Parathyroid adenoma (tissue), 2 donors: ENCODE data around the gene DHRS4L2.
"Not testable (repeated sequence)": the region's sequence is repeated elsewhere in the genome, so short reads cannot be mapped to it uniquely, and the experiment has no call there.

ENCODE experiments used
- H2AFZ ChIP-seq: fragments of 300-600 bp; sonication (generic); one replicate; pipeline ENCODE4 v1.7.0; 2017; ENCODE audit warnings: antibody characterized with exemption, mild to moderate bottlenecking
- H3K27ac ChIP-seq: fragments of 300-600 bp; sonication (generic); one replicate; pipeline ENCODE4 v1.7.0; 2017
- H3K27me3 ChIP-seq: fragments of 300-600 bp; sonication (generic); one replicate; pipeline ENCODE4 v1.7.0; 2017; ENCODE audit warnings: low read length; ENCODE audit not compliant: control insufficient read depth, insufficient read depth
- H3K36me3 ChIP-seq: fragments of 300-600 bp; sonication (generic); one replicate; pipeline ENCODE4 v1.7.0; 2017; ENCODE audit warnings: low read length; ENCODE audit not compliant: control insufficient read depth, insufficient read depth
- H3K4me1 ChIP-seq: fragments of 300-600 bp; sonication (generic); one replicate; pipeline ENCODE4 v1.7.0; 2017; ENCODE audit warnings: control low read depth
- H3K4me2 ChIP-seq: fragments of 300-600 bp; sonication (generic); one replicate; pipeline ENCODE4 v1.7.0; 2017; ENCODE audit warnings: low read length
- H3K4me3 ChIP-seq: fragments of 300-600 bp; sonication (generic); one replicate; pipeline ENCODE4 v1.7.0; 2017; ENCODE audit warnings: low read depth, low read length
- H3K79me2 ChIP-seq: fragments of 300-600 bp; sonication (generic); one replicate; pipeline ENCODE4 v1.7.0; 2017; ENCODE audit warnings: control low read depth
- H3K9ac ChIP-seq: fragments of 300-600 bp; sonication (generic); one replicate; pipeline ENCODE4 v1.7.0; 2017; ENCODE audit warnings: mild to moderate bottlenecking
- H3K9me3 ChIP-seq: fragments of 300-600 bp; sonication (generic); one replicate; pipeline ENCODE4 v1.7.0; 2017; ENCODE audit warnings: low read length; ENCODE audit not compliant: control insufficient read depth
- TF ChIP-seq, protein P1 (sequence below): fragments of 300-600 bp; sonication (generic); IDR thresholded peaks from one replicate; pipeline ENCODE4 v1.7.0; 2017; ENCODE audit warnings: antibody characterized with exemption, mild to moderate bottlenecking
- donor health status: primary hyperparathyroidism.

The DHRS4L2 gene

DNA sequence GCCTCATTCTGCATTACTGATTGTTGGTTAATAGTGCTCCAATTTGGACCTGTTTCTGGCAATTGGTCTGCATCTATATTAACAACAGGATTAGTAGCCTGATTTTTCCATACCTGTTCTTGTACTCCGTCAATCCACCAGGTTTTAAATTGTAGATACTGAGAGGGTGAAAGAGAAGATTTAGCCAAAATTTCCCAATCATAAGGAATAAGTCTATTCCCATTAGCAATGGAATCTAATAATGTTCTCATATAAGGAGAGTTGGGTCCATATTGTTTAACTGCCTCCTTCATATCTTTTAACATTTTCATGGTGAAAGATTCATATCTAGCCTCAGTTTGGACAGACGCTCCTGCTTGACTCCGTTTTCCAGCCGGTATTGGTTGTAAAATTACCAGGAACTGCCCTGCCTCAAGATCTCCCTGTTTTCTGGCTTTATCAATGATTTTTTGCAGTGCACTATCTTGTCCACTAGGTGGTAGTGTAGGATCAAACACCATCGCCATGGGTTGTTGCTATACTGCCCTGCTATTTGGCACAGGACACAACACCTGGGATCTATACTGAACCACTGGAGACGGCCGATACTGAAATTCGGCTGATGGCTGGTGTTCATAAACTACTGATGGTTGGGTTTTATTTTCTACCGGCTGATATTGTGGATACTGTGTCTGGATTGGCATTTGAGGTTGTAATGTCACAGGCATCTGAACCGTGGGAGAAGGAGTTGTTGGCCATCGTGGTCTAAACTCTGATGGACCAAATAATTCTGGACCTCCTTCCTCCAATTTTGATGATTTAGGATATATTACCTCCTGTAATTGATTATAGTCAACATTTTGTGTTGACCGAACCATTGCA lies 25.2 kb downstream of the DHRS4L2 start:
- Histone ChIP-seq H3K27ac (no peak overlapping the region), H3K36me3 (no peaks in the 10 kb centered on the region), H3K9me3 (no peaks in the 10 kb centered on the region), H2AFZ (no peak overlapping the region), H3K9ac (no peak overlapping the region), H3K4me2 (no peak overlapping the region), H3K4me1 (no peaks in the 10 kb centered on the region), H3K79me2 (no peaks in the 10 kb centered on the region), H3K27me3 (no peaks in the 10 kb centered on the region), H3K4me3 (no peak overlapping the region)
- TF ChIP-seq, protein P1, sequence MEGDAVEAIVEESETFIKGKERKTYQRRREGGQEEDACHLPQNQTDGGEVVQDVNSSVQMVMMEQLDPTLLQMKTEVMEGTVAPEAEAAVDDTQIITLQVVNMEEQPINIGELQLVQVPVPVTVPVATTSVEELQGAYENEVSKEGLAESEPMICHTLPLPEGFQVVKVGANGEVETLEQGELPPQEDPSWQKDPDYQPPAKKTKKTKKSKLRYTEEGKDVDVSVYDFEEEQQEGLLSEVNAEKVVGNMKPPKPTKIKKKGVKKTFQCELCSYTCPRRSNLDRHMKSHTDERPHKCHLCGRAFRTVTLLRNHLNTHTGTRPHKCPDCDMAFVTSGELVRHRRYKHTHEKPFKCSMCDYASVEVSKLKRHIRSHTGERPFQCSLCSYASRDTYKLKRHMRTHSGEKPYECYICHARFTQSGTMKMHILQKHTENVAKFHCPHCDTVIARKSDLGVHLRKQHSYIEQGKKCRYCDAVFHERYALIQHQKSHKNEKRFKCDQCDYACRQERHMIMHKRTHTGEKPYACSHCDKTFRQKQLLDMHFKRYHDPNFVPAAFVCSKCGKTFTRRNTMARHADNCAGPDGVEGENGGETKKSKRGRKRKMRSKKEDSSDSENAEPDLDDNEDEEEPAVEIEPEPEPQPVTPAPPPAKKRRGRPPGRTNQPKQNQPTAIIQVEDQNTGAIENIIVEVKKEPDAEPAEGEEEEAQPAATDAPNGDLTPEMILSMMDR: peak; percentile 96

DNA sequence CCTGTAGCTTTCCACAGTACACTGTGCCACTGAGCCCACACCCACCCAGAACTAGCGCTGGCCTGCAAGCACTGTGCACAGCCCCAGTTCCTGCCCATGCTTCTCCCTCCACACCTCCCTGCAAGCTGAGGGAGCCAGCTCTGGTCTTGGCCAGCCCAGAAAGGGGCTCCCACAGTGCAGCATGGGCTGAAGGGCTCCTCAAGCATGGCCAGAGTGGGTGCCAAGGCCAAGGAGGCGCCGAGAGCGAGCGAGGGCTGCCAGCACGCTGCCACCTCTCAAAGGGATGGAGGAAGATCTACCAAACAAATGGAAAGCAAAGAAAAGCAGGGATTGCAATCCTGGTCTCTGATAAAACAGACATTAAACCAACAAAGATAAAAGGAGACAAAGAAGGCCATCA lies 27.0 kb downstream of the DHRS4L2 start:
- H3K9ac ChIP-seq, H3K4me1 ChIP-seq, H3K4me2 ChIP-seq, H3K36me3 ChIP-seq, H3K27me3 ChIP-seq, H3K4me3 ChIP-seq, H3K27ac ChIP-seq, H2AFZ ChIP-seq, H3K9me3 ChIP-seq, H3K79me2 ChIP-seq: not testable (repeated sequence)

DNA sequence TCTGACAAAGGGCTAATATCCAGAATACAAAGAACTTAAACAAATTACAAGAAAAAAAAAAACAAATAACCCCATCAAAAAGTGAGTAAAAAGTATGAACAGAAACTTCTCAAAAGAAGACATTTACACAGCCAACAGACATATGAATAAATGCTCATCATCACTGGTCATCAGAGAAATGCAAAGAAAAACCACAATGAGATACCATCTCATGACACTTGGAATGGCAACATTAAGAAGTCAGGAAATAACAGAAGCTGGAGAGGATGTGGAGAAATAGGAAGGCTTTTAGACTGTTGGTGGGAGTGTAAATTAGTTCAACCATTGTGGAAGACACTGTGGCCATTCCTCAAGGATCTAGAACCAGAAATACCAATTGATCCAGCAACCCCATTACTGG lies 30.2 kb downstream of the DHRS4L2 start:
- H3K4me3 ChIP-seq, H3K9me3 ChIP-seq, H2AFZ ChIP-seq: not testable (repeated sequence)

DNA sequence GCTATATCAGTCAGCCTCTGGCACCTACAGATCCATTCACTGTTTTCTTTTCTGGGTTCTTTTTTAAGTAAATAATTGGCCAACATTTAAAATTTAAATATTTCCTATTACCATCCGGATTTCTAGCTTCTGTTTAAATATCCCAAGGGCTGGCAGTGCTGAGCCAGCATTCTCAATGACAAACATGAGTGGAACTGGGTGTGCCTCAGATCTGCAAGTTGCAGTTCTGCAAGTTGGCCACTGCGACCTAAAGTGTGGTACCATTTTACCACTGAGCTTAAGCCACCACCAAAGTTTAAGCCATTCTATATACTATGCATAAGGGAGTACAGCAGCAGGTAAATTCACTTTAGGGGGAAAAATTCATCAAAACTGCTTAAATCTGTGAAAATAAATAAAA lies 31.2 kb downstream of the DHRS4L2 start:
- not testable (repeated sequence) for H3K4me2 ChIP-seq, H3K27ac ChIP-seq, H3K4me1 ChIP-seq, H3K79me2 ChIP-seq, H3K4me3 ChIP-seq, H3K27me3 ChIP-seq, H3K36me3 ChIP-seq, H2AFZ ChIP-seq, H3K9me3 ChIP-seq, H3K9ac ChIP-seq

More for the DNA sequence above, 30.2 kb downstream of the DHRS4L2 start:
- not testable (repeated sequence) for H3K27me3 ChIP-seq, H3K36me3 ChIP-seq, H3K9ac ChIP-seq, H3K4me1 ChIP-seq, H3K79me2 ChIP-seq, H3K27ac ChIP-seq, H3K4me2 ChIP-seq

DNA sequence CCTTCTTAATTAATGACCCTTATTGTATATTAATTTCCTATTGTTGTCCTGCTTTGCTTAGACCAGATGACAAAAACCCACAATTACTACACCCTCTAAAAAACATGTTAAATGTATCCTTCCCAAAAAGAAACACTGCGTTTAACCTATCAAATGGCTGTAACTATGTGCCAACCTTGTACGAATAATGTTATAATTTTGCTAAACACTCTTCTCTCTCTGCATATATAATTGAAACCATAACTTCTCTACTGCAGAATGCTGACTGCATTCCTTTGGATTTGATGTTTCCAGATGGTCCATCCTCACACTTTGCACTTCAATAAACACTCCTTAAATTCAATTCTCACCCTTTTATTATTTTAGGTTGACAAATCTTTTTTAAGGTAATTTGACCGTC lies 31.8 kb downstream of the DHRS4L2 start:
- H2AFZ ChIP-seq, H3K9me3 ChIP-seq, H3K27me3 ChIP-seq, H3K36me3 ChIP-seq, H3K9ac ChIP-seq, H3K79me2 ChIP-seq, H3K4me2 ChIP-seq, H3K4me3 ChIP-seq, H3K27ac ChIP-seq, H3K4me1 ChIP-seq: not testable (repeated sequence)

DNA sequence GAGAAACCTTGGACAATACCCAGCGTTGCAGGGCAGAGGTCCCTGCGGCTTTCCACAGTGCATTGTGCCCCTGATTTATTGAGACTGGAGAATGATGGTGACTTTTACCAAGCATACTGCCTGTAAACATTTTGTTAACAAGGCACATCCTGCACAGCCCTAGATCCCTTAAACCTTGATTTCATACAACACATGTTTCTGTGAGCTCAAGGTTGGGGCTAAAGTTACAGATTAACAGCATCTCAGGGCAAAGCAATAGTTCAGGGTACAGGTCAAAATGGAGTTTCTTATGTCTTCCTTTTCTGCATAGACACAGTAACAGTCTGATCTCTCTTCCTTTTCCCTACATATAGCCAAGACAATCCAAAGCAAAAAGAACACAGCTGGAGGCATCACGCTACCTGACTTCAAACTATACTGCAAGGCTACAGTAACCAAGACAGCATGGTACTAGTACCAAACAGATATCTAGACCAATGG lies 36.2 kb downstream of the DHRS4L2 start:
- H3K79me2 ChIP-seq, H3K9ac ChIP-seq, H3K27me3 ChIP-seq, H3K4me2 ChIP-seq, H3K4me1 ChIP-seq, H3K27ac ChIP-seq, H3K4me3 ChIP-seq, H2AFZ ChIP-seq, H3K36me3 ChIP-seq, H3K9me3 ChIP-seq: not testable (repeated sequence)

DNA sequence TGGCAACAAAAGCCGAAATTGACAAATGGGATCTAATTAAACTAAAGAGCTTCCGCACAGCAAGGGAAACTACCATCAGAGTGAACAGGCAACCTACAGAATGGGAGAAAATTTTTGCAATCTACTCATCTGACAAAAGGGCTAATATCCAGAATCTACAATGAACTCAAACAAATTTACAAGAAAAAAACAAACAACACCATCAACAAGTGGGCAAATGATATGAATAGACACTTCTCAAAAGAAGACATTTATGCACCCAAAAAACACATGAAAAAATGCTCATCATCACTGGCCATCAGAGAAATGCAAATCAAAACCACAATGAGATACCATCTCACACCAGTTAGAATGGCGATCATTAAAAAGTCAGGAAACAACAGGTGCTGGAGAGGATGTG lies 41.0 kb downstream of the DHRS4L2 start:
- not testable (repeated sequence) for H3K27me3 ChIP-seq, H3K27ac ChIP-seq, H3K4me3 ChIP-seq, H3K9me3 ChIP-seq, H3K79me2 ChIP-seq, H3K9ac ChIP-seq, H2AFZ ChIP-seq, H3K36me3 ChIP-seq, H3K4me1 ChIP-seq, H3K4me2 ChIP-seq

DNA sequence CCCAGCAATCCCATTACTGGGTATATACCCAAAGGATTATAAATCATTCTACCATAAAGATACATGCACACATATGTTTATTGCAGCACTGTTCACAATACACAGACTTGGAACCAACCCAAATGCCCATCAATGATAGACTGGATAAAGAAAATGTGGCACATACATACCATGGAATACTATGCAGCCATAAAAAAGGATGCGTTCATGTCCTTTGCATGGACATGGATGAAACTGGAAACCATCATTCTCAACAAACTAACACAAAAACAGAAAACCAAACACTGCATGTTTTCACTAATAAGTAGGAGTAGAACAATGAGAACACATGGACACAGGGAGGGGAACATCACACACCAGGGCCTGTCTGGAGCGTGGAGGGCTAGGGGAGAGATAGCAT lies 42.6 kb downstream of the DHRS4L2 start:
- H3K36me3 ChIP-seq, H3K9me3 ChIP-seq: not testable (repeated sequence)

More for the DNA sequence above, 42.6 kb downstream of the DHRS4L2 start:
- H3K27ac ChIP-seq, H3K4me1 ChIP-seq, H3K79me2 ChIP-seq, H3K4me2 ChIP-seq, H3K27me3 ChIP-seq, H3K4me3 ChIP-seq, H2AFZ ChIP-seq, H3K9ac ChIP-seq: not testable (repeated sequence)
